GM18858 (cell line): ENCODE measurements around the gene PRKACG.
"Not testable (repeated sequence)": the region's sequence is repeated elsewhere in the genome, so short reads cannot be mapped to it uniquely, and the experiment has no call there.

Source experiments
- ATAC-seq: cut with Tn5 transposase; IDR thresholded peaks from one replicate; pipeline ENCODE4 v1.9.1; 2021; ENCODE audit not compliant: unreplicated experiment

The PRKACG gene

GRCh38 chr9:69027355-69028097, 13.6 kb upstream of the PRKACG start:
- ATAC-seq = peak; percentile 58

DNA sequence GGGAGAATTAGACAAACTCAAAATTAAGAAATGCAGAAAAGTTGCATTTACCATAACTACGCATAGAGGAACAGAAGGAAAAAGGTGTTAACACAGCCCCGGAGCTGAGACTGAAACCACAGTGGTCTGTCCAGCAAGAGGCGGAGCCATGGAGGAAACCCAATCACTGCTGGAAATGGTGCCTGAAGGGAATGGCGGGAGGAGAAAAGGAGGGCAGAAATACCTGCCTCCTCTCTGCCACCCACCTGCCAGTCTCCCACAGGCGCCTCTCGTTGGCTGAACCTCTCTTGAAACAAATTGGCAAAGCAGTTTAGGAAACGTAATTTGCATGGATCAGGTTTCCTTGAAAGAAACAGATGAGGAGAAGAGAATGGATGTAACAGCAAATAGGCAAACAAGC, 9.7 kb upstream of the PRKACG start:
- ATAC-seq = no peak

DNA sequence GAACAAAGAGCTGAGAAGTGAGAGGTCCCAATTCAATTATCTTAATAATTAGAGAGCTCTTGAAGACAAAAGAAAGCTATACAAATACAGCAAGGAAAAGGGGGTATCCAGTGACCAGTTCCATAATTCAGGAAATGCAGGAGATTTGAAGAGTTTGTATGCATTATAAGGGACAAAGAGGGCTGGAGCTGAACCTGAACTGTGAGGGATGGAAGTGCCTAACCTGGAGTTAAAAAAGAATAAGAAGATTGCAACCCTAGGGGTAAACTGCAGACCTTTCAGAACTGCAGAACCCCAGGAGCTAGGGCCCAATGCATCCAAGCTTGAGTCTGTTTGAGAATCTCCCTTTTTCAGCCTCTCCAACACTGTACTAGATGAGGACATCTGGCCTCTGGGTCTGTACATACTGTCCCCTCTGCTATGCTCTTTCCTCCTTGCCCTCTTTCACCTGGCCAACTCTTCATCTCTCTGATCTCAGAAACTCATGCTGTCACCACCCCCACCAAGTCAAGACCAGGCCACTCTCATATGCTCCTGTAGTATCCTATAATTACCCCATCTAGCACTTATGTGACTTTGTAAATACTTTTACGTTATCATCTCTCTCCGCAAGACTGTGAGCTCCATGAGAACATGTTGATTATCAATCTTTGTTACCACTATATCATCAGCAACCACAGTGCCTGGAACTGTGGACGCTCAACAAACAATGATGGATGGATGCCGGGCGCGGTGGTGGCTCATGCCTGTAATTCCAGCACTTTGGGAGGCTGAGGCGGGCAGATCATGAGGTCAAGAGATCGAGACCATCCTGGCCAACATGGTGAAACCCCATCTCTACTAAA, 6.6 kb upstream of the PRKACG start:
- ATAC-seq = no peak

DNA sequence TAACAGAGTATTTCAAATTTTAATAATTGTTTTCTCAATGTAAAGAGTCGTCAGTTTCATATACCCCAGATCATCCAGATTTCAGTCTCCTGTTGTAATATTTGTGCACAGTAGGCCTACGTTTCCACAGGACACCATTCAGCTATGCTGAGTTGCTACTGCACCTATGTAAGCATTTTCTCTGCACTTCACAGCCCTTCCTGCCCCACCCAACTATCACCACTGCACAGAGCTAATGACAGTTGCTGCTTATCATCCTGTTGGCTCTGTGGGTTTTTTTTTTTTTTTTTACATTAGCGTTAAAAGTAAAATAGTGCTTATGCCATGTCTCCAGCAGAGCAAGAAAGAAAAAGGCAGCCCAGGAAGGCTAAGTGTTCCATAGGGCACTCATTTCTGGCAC, 5.9 kb upstream of the PRKACG start:
- ATAC-seq = no peak

GRCh38 chr9:69018737-69019136, 4.8 kb upstream of the PRKACG start:
- ATAC-seq = no peak

DNA sequence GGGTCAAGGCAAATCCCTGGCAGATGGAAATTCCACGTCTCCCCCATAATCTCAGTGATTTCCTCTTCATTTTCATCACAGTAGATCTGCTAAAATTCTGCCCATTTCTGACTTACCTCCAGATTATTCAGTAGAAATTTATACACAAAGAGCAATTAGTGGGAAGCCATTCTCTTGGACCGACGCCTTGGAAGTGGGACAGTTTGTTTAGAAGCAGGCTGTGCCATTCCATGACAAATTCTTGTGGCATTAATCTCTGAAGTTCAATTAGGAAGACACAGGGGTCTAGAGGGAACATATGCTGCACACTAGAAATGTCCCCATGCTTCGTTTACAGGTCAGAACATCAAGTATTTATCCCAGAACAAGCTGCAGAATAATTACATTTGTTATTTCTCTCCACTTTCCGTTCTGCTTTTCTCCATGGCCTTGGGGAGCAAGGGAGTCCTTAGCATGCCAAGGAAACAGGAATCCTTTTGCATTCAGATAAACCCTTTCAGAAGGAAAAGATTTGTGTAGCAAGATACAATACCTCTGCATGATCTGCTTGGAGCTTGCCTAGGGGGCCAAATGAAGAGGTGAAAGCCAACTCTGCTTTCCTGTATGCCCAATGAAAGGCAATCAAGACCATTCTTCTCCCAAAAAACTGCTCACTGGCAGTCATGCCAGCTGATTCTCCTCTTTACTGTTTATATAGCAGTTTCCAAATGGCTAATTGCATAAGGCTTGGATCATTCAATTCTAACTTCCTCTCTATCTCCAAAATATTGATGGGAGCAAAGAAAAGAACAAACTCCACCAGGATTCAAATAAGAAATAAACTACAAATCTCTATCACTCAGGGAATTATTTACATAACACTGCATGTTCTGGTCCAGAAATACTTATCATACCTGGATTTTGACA, 2.5 kb upstream of the PRKACG start:
- no peak for ATAC-seq

DNA sequence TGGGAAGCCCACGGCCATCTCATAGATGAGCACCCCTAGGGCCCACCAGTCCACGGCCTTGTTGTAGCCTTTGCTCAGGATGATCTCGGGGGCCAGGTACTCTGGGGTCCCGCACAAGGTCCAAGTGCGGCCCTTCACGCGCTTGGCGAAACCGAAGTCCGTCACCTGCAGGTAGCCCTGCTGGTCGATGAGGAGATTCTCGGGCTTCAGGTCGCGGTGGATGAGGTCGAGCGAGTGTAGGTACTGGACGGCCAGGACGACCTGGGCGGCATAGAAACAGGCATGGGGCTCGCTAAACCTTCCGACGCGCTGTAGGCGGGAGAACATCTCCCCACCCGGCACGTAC, 558 bp downstream of the PRKACG start:
- no peak for ATAC-seq

GRCh38 chr9:69012696-69013381, 1.1 kb downstream of the PRKACG start:
- no peak for ATAC-seq

DNA sequence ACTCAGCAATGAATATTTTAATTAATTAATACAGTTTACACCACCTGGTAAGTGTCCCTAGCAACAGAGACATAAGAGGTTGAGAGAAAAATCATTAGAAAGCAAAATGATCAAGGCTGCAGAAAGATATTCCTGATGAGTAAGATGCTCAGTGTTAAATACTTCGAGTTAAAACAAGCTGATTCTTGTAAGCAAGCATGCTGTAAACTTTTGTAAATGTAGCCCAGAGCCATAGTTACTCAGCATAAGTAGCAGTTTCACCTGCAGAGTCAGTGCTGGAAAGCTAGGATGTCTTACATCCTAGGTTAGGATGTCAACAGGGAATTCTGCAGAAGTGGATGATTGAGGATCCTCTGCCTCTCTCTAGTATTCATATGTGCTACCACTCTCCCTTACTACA, 4.2 kb downstream of the PRKACG start:
- ATAC-seq = no peak

GRCh38 chr9:69004836-69005235, 9.1 kb downstream of the PRKACG start:
- ATAC-seq = no peak

DNA sequence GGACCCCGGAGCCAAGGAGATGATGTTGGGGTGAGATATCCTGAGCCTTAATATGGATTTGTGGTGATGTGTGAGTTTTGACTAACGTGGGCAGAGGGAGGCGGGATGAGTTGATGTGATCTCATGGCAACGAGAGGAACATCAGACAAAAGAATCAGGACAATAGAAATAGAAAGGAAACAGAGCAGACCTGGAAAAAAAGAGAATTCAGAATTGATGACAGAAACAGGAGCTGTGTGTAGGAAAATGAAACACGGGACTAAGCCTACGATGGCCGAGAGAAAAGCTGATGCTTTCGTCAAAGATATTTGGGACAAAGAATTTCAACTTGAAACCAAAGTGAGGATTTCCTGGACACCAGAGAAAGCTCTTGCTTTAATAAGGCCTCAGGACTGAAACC, 10.9 kb downstream of the PRKACG start:
- no peak for ATAC-seq

DNA sequence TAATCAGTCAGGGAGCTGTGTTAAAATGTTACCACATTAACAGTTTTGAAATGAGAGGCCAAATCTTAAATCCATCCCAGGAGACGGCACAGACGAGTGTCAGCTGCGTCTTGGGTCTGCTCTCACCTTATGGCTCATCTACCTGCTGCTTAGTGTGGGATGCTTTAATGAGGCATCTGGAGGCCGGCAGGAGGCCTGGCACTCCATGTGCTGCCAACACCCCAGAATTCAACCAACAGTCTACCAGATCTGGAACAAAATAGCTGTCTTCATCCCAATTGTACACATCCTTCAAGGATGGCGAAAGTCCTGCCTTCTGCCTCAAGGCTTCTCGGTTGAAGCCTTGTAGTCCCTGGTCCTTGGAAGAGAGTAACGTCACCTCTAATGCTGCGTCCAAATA, 12.0 kb downstream of the PRKACG start:
- ATAC-seq = no peak

GRCh38 chr9:68999393-69000105, 14.4 kb downstream of the PRKACG start:
- peak; percentile 82 for ATAC-seq

DNA sequence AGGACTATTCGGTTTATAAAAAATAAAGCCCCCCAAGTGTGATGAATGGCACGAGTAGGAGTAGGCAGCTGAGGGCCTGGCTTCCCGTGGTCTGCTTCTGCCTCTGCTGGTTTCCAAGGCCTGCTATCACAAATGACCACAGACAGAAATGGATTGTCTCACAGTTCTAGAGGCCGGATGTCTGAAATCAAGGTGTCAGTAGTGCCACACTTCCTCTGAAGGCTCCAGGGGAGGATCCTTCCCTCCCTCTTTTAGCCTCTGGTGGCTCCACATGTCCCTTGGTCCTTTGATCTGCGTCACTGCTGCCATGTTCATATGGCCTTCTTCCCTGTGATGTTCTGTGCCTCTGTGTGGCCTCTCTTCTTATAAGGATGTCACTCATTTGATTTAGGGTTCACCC, 15.1 kb downstream of the PRKACG start:
- no peak for ATAC-seq

GRCh38 chr9:68998385-68998784, 15.5 kb downstream of the PRKACG start:
- ATAC-seq = no peak

- no peak for ATAC-seq
Measured at GRCh38 chr9:68997666-68998065, 16.2 kb downstream of the PRKACG start.

DNA sequence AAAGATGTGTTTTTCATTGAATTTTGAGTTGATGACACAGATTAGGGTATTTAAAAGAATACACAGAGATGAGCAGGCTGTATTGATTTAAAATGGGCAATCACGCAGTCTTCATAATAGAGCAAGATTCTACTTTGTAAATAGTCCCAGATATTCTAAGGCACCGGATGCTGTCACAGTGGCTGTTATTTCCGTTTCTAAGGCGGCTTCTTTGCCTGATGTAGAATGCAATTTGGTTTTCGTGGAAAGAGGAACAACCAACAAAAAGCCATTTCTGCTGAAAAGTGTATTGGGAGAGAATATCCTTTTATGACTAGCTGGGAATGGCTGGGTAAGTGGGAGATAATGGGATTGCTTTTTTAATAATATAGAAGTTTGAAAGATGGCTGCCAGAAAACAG, 17.5 kb downstream of the PRKACG start:
- ATAC-seq = no peak

DNA sequence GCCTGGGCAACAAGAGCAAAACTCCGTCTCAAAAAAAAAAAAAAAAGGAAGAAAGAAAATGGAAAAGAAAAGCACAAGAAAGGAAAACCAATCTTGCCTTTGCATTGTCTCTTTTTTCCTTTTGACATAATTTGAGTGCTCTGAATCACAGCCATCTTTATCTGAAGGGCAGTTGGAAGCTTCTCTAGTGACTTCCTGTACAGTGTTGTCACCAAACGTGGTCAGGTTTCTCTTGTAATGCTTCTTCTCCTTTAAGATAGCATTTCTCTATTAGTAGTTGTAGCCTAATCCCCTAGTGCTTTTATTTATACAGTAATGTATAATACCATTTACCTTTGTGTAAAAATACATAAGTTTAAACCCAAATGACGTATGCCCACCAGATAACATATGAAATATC, 18.1 kb downstream of the PRKACG start:
- ATAC-seq = no peak

DNA sequence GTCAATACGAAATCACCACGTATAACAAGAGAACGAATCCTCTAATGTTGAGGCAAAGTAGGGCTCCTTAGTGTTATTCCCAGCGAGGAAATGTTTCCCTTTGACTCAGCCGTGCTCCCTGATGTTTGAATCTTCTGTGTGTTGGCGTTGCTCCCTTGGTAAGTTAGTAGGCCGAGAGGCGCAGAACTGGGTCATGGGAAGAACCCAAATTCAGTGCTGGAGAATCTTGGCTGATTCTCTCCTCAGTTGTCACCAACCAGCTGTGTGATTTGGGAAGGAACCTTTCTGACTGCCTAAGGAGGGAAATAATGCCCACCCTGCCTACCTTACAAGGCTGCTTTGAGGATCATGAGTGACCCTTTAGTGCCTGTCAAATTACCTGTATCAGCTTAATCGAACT, 22.5 kb downstream of the PRKACG start:
- no peak for ATAC-seq

GRCh38 chr9:68986949-68987348, 27.0 kb downstream of the PRKACG start:
- not testable (repeated sequence) for ATAC-seq
